CD4-positive, alpha-beta T cell treated with Interleukin-2 at 100 ng/mL for 4 hours (primary cell): ENCODE measurements around the gene SCRN1.
"Not testable (repeated sequence)": the region's sequence is repeated elsewhere in the genome, so short reads cannot be mapped to it uniquely, and the experiment has no call there.

Experiments
- DNase-seq: peaks from one replicate; pipeline ENCODE4 v3.0.0-alpha.2; 2020; ENCODE audit warnings: low spot score

Gene SCRN1

GRCh38 chr7:29926216-29926615, 63.4 kb downstream of the SCRN1 start:
- DNase-seq = no peak

DNA sequence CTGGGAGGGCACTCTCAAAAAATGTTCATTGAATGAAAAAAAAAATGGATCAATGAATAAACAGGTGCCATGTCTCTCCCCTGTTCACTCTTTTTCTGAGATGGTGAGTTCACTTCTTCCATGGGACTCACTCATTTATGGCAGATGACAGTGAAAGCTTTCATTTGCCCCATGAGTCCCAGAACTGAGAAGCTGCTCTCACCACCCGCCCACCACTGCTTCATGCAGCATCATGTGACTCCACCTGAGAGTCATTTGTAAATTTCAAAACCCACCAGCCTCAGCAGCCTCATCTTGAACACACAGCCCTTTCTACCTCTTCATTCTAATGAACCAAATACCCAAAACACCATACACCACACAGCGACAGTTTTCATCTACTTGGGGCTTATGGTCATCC, 64.9 kb downstream of the SCRN1 start:
- DNase-seq = no peak

- no peak for DNase-seq
Observed at GRCh38 chr7:29924006-29924405, 65.6 kb downstream of the SCRN1 start.

DNA sequence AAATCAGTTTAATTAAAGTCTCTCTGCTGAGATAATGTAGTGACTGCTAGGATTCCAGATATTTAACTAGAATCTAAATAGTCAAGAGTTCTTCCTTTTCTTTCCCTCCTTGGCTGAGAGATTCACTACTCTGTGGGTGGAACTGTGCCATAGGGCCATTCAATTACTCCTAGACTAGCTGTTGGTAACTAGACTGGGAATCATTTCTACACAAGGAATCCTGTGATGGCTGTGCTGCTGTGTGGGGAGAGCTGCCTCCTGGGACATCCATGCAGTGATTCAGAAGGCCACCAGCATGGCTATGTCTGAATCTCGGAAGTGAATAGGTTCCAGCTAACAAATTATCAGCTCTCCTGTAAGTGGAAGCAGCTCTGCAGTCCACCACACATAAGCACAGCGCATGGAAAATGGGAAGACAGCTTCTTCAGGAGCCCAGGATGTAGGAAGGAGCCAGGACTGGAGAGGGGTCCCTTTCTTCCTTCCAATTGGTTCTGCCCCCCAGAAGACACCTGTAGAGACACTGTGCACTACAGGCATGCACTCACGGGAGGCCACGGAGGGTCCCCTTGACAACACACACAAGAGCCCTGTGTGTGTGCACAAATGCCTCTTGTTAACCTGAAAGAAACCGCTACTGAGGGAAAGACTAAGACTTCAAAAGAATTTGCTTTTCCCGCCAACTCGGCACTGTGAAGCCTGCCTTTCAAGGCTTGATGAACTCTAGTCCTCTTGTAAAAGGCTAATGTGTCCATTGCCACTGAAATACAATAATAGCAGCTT, 66.5 kb downstream of the SCRN1 start:
- DNase-seq = no peak

- DNase-seq = peak; percentile 57
Observed at GRCh38 chr7:29921404-29922010, 68.1 kb downstream of the SCRN1 start.

GRCh38 chr7:29920491-29920890, 69.1 kb downstream of the SCRN1 start:
- DNase-seq = no peak

DNA sequence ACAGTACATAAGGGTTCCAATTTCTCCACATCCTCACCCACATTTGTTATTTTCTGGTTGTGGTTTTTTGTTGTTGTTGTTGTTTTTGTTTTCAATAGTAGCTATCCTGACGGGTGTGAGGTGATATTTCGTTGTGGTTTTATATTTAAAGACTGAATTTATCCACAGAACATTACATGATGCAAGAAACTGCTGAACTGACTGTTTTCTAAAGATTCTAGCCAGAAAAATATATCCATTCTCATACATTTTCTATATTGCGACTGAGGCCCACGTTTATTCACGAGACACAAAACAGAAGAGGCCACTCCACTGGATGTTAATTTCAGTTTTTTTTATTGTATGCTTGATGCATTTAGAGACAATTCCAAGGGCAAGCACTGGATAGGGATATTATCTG, 69.8 kb downstream of the SCRN1 start:
- no peak for DNase-seq

- DNase-seq = no peak
Observed at GRCh38 chr7:29918850-29919249, 70.8 kb downstream of the SCRN1 start.

GRCh38 chr7:29917641-29918040, 72.0 kb downstream of the SCRN1 start:
- no peak for DNase-seq

GRCh38 chr7:29915481-29916215, 74.0 kb downstream of the SCRN1 start:
- no peak for DNase-seq

DNA sequence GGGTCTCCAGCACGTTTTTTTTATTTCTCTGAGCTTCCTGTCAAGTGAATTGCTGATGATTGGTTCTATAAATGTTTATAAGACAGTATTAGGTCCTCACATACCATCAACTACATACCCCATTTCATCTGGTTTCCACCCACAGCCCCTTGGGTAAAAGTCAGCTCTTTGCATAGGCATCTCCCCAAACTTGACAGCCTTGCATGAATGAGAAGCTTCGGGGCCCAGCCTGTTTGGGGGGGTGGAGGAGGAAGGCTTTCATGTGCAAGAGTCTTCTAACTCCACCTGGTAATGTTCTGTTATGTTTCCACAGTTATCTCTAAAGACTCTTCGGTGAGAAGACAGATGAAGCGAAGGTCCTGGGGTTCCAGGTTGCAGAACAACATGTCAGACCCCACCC, 75.4 kb downstream of the SCRN1 start:
- no peak for DNase-seq

DNA sequence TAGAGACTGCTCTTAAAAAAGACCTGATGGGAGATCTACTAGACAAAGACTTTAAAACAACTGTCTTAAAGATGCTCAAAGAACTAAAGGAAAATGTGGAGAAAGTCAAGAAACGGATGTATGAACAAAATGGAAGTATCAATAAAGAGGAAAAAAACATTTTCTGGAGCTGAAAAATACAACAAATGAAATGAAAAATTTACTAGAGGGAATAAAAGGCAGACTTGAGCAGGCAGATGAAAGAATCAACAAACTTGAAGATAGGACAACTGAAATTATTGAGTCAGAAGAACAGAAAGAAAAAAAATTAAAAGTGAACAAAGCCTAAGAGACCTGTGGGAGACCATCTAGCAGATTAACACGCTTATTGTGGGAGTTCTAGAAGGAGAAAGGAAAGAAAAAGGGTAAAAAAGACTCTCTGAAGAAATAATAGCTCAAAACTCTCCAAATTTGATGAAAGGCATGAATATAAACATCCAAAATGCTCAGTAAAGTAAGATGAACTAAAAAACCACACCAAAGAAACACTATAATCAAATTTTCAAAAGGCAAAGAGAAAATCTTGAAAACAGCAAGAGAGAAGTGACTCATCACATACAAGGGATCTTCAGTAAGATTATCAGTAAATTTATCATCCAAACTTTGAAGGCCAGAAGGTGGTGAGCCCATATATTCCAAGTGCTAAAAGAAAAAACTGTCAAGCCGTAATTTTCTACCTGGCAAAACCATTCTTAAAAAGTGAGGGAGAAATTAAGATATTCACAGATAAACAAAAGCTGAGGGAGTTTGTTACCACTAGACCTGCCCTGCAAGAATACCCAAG, 83.2 kb downstream of the SCRN1 start:
- no peak for DNase-seq

GRCh38 chr7:29900745-29901144, 88.9 kb downstream of the SCRN1 start:
- DNase-seq = no peak

- no peak for DNase-seq
Observed at GRCh38 chr7:29898301-29898700, 91.3 kb downstream of the SCRN1 start.

GRCh38 chr7:29896685-29897411, 92.8 kb downstream of the SCRN1 start:
- DNase-seq = no peak

DNA sequence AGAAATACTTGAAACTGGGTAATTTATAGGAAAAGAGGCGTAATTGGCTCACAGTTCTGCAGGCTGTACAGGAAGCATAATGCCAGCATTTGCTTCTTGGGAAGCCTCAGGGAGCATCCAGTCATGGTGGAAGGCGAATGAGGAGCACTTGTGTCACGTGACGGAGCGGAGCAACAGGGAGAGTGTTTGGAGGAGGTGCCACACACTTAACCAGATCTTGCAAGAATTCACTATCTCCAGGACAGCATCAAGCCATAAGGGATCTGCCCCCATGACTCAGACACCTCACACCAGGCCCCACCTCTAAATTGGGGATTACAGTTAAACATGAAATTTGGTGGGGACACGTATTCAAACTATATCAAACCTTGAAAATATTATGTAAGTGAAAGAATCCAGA, 94.0 kb downstream of the SCRN1 start:
- no peak for DNase-seq

GRCh38 chr7:29894256-29894655, 95.3 kb downstream of the SCRN1 start:
- no peak for DNase-seq

DNA sequence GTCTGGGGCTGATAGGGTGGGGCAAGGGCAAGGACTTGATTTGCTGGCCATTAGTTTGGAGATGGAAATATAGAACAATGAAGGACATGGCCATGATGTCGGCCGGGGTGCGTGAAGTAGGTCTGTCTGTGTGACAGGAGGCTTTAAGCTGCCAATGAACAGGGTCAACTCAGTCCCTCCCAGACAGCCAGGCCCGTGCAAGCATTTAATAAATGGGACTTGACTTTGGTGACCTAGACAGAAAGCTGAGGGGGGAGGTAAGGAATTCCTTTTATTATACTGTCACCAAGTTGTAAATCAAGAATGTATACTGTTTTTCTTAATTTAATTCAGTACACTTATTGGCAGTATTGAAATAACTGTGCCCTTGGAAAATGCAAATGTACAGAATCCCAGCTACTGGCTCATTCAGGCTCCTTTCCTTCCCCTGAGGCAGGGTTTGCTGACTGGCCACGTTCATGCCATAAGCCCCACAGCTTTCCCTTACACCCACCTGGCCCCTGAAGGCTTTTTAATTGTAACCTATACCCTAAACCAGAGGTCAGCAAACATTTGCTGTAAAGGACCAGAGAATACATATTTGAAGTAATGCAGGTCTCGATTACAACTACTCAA, 96.1 kb downstream of the SCRN1 start:
- DNase-seq = no peak

GRCh38 chr7:29892231-29892630, 97.4 kb downstream of the SCRN1 start:
- no peak for DNase-seq

DNA sequence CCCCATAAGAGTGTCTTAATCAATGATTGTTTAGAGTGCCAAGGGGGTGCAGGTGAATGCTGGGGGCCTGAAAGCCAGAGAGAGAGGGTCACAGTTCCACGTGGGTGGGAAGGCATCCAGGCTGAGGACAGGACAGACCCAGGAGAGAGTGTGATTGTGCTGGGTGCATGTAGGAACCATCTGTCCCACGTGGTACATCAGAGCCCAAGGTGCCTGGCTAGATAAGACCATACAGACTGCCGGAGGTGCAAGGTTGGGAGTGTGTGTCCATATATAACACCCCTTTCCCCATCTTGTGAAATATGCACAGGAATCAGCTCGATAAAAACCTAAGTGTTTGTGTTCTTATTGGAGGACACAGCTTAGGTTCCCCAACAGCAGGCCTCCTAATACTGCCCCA, 97.8 kb downstream of the SCRN1 start:
- DNase-seq = no peak

- not testable (repeated sequence) for DNase-seq
Observed at GRCh38 chr7:29890786-29891185, 98.8 kb downstream of the SCRN1 start.
